ENCODE measurements around the gene ARHGAP24. TPM values are rescaled to one million over a fixed set of nuclear protein-coding genes. Genes with fewer than 3 reads are reported as not detected.

Gene ARHGAP24
- total RNA-seq, 4 donors from 2014 or later, result 41.6 to 71.2 (median 62.0) TPM

- no peaks in the 10 kb centered on the region for H3K27me3 ChIP-seq
- no peak for TF ChIP-seq CTCF (IDR thresholded peaks at IDR 0.05)
- no peak for TF ChIP-seq EP300 (IDR thresholded peaks at IDR 0.05)
- TF ChIP-seq POLR2A (IDR thresholded peaks at IDR 0.05), result no peak
- H3K4me1 ChIP-seq, result peaks cover 0 to 10% (median 2%) of the 10 kb centered on the region in 4 donors
- DNase-seq (ENCODE audit: low spot score in 2 of 2), result no peak
- H3K36me3 ChIP-seq, result no peaks in the 10 kb centered on the region
- WGBS, 2 donors, result 71 to 78% methylated on average over 1 of the region's 1 CpG
- no peak overlapping the region for H3K4me3 ChIP-seq
- H3K9me3 ChIP-seq, result no peaks in the 10 kb centered on the region
- H3K27ac ChIP-seq, result no peak overlapping the region
Measured at GRCh38 chr4:85531560-85532341, 56.8 kb downstream of the ARHGAP24 start.

DNA sequence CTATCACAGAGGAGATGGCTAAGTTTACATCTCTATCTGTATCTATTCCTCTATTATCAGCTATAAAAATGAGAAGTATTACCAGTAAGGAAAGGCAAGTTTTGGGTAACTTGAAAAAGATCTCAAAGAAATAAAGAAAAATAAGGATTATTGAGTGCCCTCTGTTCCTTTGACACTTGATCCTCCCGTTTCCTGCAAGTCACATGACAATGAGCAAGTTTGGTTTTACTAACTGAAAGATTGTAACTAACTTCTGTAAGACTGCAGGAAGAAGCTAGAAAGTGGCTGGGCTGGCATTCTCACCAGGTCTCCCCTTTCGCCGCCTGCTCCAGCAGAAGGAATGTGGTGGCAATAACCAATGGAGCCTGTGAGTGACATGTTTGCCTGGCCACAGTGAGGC, 59.2 kb downstream of the ARHGAP24 start:
- TF ChIP-seq POLR2A (IDR thresholded peaks at IDR 0.05) (no peak), CTCF (IDR thresholded peaks at IDR 0.05) (no peak), EP300 (IDR thresholded peaks at IDR 0.05) (no peak)
- no peak overlapping the region for H3K4me3 ChIP-seq
- H3K27ac ChIP-seq, result no peak overlapping the region
- H3K9me3 ChIP-seq, result no peaks in the 10 kb centered on the region
- 89 to 92% methylated on average over 3 of the region's 3 CpGs for WGBS, 2 donors
- no peaks in the 10 kb centered on the region for H3K36me3 ChIP-seq
- no peaks in the 10 kb centered on the region for H3K27me3 ChIP-seq
- DNase-seq (ENCODE audit: low spot score in 2 of 2), result no peak
- peaks cover 0 to 10% (median 2%) of the 10 kb centered on the region in 4 donors for H3K4me1 ChIP-seq

GRCh38 chr4:85543832-85544231, 68.9 kb downstream of the ARHGAP24 start:
- WGBS, 2 donors, result 92 to 95% methylated on average over 1 of the region's 1 CpG
- TF ChIP-seq CTCF (IDR thresholded peaks at IDR 0.05) (no peak), EP300 (IDR thresholded peaks at IDR 0.05) (no peak), POLR2A (IDR thresholded peaks at IDR 0.05) (no peak)
- no peaks in the 10 kb centered on the region for H3K9me3 ChIP-seq

DNA sequence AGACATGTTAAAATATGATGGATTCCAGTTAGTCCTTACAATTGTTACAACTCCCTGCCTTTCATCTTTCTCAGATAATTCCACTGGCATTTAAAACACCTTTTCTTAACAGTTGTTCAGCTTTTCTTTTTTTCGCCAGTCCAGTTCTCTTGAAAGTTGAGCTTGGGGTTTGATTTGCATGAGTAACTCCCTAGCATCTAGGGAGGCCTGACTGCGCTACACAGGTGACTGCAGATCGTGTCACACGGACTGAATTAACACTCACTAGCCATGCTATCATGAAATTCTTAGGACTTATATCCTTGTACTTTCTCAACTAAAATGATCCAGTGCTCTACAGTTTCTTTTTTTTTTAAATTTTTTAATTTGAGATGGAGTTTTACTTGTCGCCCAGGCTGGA, 69.8 kb downstream of the ARHGAP24 start:
- TF ChIP-seq CTCF (IDR thresholded peaks at IDR 0.05), result no peak

More at GRCh38 chr4:85543832-85544231, 68.9 kb downstream of the ARHGAP24 start:
- peaks cover 0 to 4% (median 0%) of the 10 kb centered on the region in 4 donors for H3K4me1 ChIP-seq
- no peak overlapping the region for H3K4me3 ChIP-seq
- DNase-seq (ENCODE audit: low spot score in 2 of 2), result no peak
- H3K27ac ChIP-seq, result no peak overlapping the region
- H3K36me3 ChIP-seq, result no peaks in the 10 kb centered on the region
- H3K27me3 ChIP-seq, result no peaks in the 10 kb centered on the region

DNA sequence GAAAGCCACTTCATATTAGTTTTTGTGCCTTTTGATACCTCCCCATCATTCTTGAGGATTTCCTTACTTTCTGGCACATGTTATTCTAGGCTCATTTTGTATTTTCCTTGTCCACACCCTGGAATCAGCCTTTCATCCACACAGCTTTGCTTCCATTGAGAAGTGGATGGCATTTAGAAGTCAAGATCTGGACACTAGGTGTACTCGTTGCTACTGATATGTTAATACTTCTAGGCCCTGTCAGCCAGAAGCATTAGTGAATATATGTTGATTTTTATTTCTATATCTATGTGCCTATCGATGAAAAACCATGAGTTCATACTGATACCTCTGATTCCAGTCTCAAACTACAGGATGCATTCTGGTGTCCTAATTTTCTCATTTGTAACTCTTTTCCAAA, 73.2 kb downstream of the ARHGAP24 start:
- H3K4me3 ChIP-seq, result no peak overlapping the region
- H3K27me3 ChIP-seq, result no peaks in the 10 kb centered on the region
- no peak for DNase-seq (ENCODE audit: low spot score in 2 of 2)
- peaks cover 0 to 4% (median 0%) of the 10 kb centered on the region in 4 donors for H3K4me1 ChIP-seq
- WGBS, 2 donors, result 82 to 88% methylated on average over 2 of the region's 2 CpGs
- no peaks in the 10 kb centered on the region for H3K36me3 ChIP-seq
- TF ChIP-seq EP300 (IDR thresholded peaks at IDR 0.05) (no peak), POLR2A (IDR thresholded peaks at IDR 0.05) (no peak), CTCF (IDR thresholded peaks at IDR 0.05) (no peak)
- H3K9me3 ChIP-seq, result peaks cover 0 to 10% (median 2%) of the 10 kb centered on the region in 4 donors
- no peak overlapping the region for H3K27ac ChIP-seq

More for the DNA sequence above, 69.8 kb downstream of the ARHGAP24 start:
- Histone ChIP-seq H3K36me3 (no peaks in the 10 kb centered on the region), H3K9me3 (no peaks in the 10 kb centered on the region), H3K27me3 (no peaks in the 10 kb centered on the region), H3K27ac (no peak overlapping the region), H3K4me1 (peaks cover 0 to 4% (median 0%) of the 10 kb centered on the region in 4 donors), H3K4me3 (no peak overlapping the region)
- WGBS, 2 donors, result 89 to 94% methylated on average over 5 of the region's 5 CpGs
- no peak for DNase-seq (ENCODE audit: low spot score in 2 of 2)
